Brain pericyte (primary cell): ENCODE measurements around the gene GLOD4.
A peak's percentile ranks its signal among the peaks of the same experiment; 100 is the strongest.
"Not testable (repeated sequence)": the region's sequence is repeated elsewhere in the genome, so short reads cannot be mapped to it uniquely, and the experiment has no call there.

Source experiments
- DNase-seq: peaks from one replicate; pipeline ENCODE4 v3.0.0-alpha.2; 2012; ENCODE audit warnings: low read depth, low spot score

Gene GLOD4

GRCh38 chr17:781805-782731 is at the start of gene GLOD4, which contains the start of gene MRM3:
Gene GLOD4 (minus strand): TSS chr17:782280. CDS start chr17:782255, 25 bp downstream.
Gene MRM3 (plus strand): TSS chr17:782353. CDS start chr17:782379, 26 bp downstream.
- peak; percentile 69 for DNase-seq

- DNase-seq: no peak
Measured at GRCh38 chr17:830950-831349, 48.9 kb upstream of the GLOD4 start.

- no peak for DNase-seq
Measured at GRCh38 chr17:830381-830780, 48.3 kb upstream of the GLOD4 start.

- DNase-seq: not testable (repeated sequence)
Measured at GRCh38 chr17:829614-830013, 47.5 kb upstream of the GLOD4 start.

GRCh38 chr17:828761-829160 is 46.7 kb upstream of the GLOD4 start:
- no peak for DNase-seq

- DNase-seq: no peak
Measured at GRCh38 chr17:826778-827177, 44.7 kb upstream of the GLOD4 start.

- DNase-seq: no peak
Measured at GRCh38 chr17:825216-825615, 43.1 kb upstream of the GLOD4 start.

GRCh38 chr17:824378-824777 is 42.3 kb upstream of the GLOD4 start:
- DNase-seq: no peak

- DNase-seq: no peak
Measured at GRCh38 chr17:823501-823902, 41.4 kb upstream of the GLOD4 start.

- no peak for DNase-seq
Measured at GRCh38 chr17:819251-819650, 37.2 kb upstream of the GLOD4 start.

- DNase-seq: no peak
Measured at GRCh38 chr17:814371-814770, 32.3 kb upstream of the GLOD4 start.

- no peak for DNase-seq
Measured at GRCh38 chr17:812638-813204, 30.6 kb upstream of the GLOD4 start.

GRCh38 chr17:811051-811784 is 29.1 kb upstream of the GLOD4 start:
- no peak for DNase-seq

- no peak for DNase-seq
Measured at GRCh38 chr17:807523-808294, 25.6 kb upstream of the GLOD4 start.

- no peak for DNase-seq
Measured at GRCh38 chr17:806781-807522, 24.9 kb upstream of the GLOD4 start.

- DNase-seq: no peak
Measured at GRCh38 chr17:806346-806745, 24.3 kb upstream of the GLOD4 start.

GRCh38 chr17:805886-806285 is 23.8 kb upstream of the GLOD4 start:
- not testable (repeated sequence) for DNase-seq

GRCh38 chr17:804541-805435 is 22.7 kb upstream of the GLOD4 start:
- no peak for DNase-seq
